ENCODE results near the gene PPP1R7. TPM values are rescaled to one million over a fixed set of nuclear protein-coding genes. Genes with fewer than 3 reads are reported as not detected.

Gene PPP1R7
- total RNA-seq, 1 donor from 2014 or later, result 52.9 TPM

GRCh38 chr2:241207641-241208040, 57.4 kb downstream of the PPP1R7 start:
- Histone ChIP-seq H4K20me1 (ENCODE audit: low read depth) (no peaks in the 10 kb centered on the region), H3K27ac (no peak overlapping the region), H3K4me1 (peaks cover 12% of the 10 kb centered on the region), H3F3A (ENCODE audit: low read depth) (peaks cover 6% of the 10 kb centered on the region), H3K9me3 (ENCODE audit: low read depth) (no peaks in the 10 kb centered on the region), H3K4me3 (no peak overlapping the region), H3K4me2 (no peak overlapping the region), H3K79me2 (ENCODE audit: low read depth) (no peaks in the 10 kb centered on the region), H3K36me3 (no peaks in the 10 kb centered on the region), H3K9ac (no peak overlapping the region), H3K27me3 (no peaks in the 10 kb centered on the region), H2AFZ (replicated peaks) (no peak overlapping the region)
- Mint-ChIP-seq H3K4me3 (no peak overlapping the region), H3K4me1 (peaks cover 2% of the 10 kb centered on the region), H3K9me3 (no peaks in the 10 kb centered on the region), H3K27ac (no peak overlapping the region), H3K36me3 (no peaks in the 10 kb centered on the region), H3K27me3 (ENCODE audit: insufficient read depth, low read depth) (peaks cover 6% of the 10 kb centered on the region)
- TF ChIP-seq EZH2 (IDR thresholded peaks at IDR 0.05) (no peak), CTCF (IDR thresholded peaks at IDR 0.05) (no peak), EZH2phosphoT487 (IDR thresholded peaks at IDR 0.05) (no peak)
- no peak for DNase-seq (ENCODE audit: low spot score)

GRCh38 chr2:241208058-241208457, 57.8 kb downstream of the PPP1R7 start:
- no peak overlapping the region for H3K27ac Mint-ChIP-seq
- H3K9me3 Mint-ChIP-seq, result no peaks in the 10 kb centered on the region
- H3K4me2 ChIP-seq, result no peak overlapping the region

GRCh38 chr2:241209271-241209670, 59.0 kb downstream of the PPP1R7 start:
- no peaks in the 10 kb centered on the region for H3K27me3 ChIP-seq
- Mint-ChIP-seq H3K9me3 (no peaks in the 10 kb centered on the region), H3K4me3 (no peak overlapping the region), H3K36me3 (no peaks in the 10 kb centered on the region), H3K27me3 (ENCODE audit: insufficient read depth, low read depth) (peaks cover 6% of the 10 kb centered on the region), H3K4me1 (peaks cover 2% of the 10 kb centered on the region), H3K27ac (no peak overlapping the region)
- TF ChIP-seq EZH2phosphoT487 (IDR thresholded peaks at IDR 0.05) (no peak), CTCF (IDR thresholded peaks at IDR 0.05) (no peak), EZH2 (IDR thresholded peaks at IDR 0.05) (no peak)
- no peak overlapping the region for H3K27ac ChIP-seq
- no peaks in the 10 kb centered on the region for H3K79me2 ChIP-seq (ENCODE audit: low read depth)
- no peak overlapping the region for H3K4me3 ChIP-seq
- H3K4me1 ChIP-seq, result peaks cover 12% of the 10 kb centered on the region
- H3K36me3 ChIP-seq, result no peaks in the 10 kb centered on the region
- no peak overlapping the region for H2AFZ ChIP-seq (replicated peaks)
- no peaks in the 10 kb centered on the region for H3K9me3 ChIP-seq (ENCODE audit: low read depth)
- no peak for DNase-seq (ENCODE audit: low spot score)
- H4K20me1 ChIP-seq (ENCODE audit: low read depth), result no peaks in the 10 kb centered on the region
- H3K9ac ChIP-seq, result no peak overlapping the region
- H3F3A ChIP-seq (ENCODE audit: low read depth), result peaks cover 6% of the 10 kb centered on the region
- H3K4me2 ChIP-seq, result no peak overlapping the region

More at GRCh38 chr2:241208058-241208457, 57.8 kb downstream of the PPP1R7 start:
- Histone ChIP-seq H4K20me1 (ENCODE audit: low read depth) (no peaks in the 10 kb centered on the region), H3K79me2 (ENCODE audit: low read depth) (no peaks in the 10 kb centered on the region), H3K9ac (no peak overlapping the region), H3K27ac (no peak overlapping the region), H3F3A (ENCODE audit: low read depth) (peaks cover 6% of the 10 kb centered on the region), H2AFZ (replicated peaks) (no peak overlapping the region), H3K4me3 (no peak overlapping the region), H3K9me3 (ENCODE audit: low read depth) (no peaks in the 10 kb centered on the region), H3K27me3 (no peaks in the 10 kb centered on the region), H3K4me1 (peaks cover 12% of the 10 kb centered on the region), H3K36me3 (no peaks in the 10 kb centered on the region)
- no peak overlapping the region for H3K4me3 Mint-ChIP-seq
- peaks cover 6% of the 10 kb centered on the region for H3K27me3 Mint-ChIP-seq (ENCODE audit: insufficient read depth, low read depth)
- no peaks in the 10 kb centered on the region for H3K36me3 Mint-ChIP-seq
- peaks cover 2% of the 10 kb centered on the region for H3K4me1 Mint-ChIP-seq
- TF ChIP-seq EZH2phosphoT487 (IDR thresholded peaks at IDR 0.05), result no peak
- TF ChIP-seq CTCF (IDR thresholded peaks at IDR 0.05), result no peak
- no peak for TF ChIP-seq EZH2 (IDR thresholded peaks at IDR 0.05)
- DNase-seq (ENCODE audit: low spot score), result no peak

All from neural progenitor cell (in vitro differentiated cells).